ENCODE results near the gene USP36. TPM values are rescaled to one million over a fixed set of nuclear protein-coding genes. Genes with fewer than 3 reads are reported as not detected.

The USP36 gene
- total and polyA plus RNA-seq, 9 of the 15 experiments (the other 6 are each of a cell fraction or from before 2014, with no cell fraction given), result 6.4 to 72.8 (median 22.5) TPM

GRCh38 chr17:78852709-78853121 lies 12.1 kb upstream of the USP36 start (continued):
- TF ChIP-seq RAD21 (CRISPR knock-in tag; conservative IDR thresholded peaks at IDR 0.05 in 1 of 2, IDR thresholded peaks at IDR 0.05 in 1 of 2), result peak; percentile 52 to 82
- no peak for TF ChIP-seq FOXJ2 (tag; IDR thresholded peaks at IDR 0.05)
- peak; percentile 71 to 76 for TF ChIP-seq NRF1 (conservative IDR thresholded peaks at IDR 0.05 in 1 of 2, IDR thresholded peaks at IDR 0.05 in 1 of 2)
- no peak for TF ChIP-seq KLF16 (IDR thresholded peaks at IDR 0.05)
- TF ChIP-seq POLR2A (conservative IDR thresholded peaks at IDR 0.05), result no peak
- peak; percentile 27; the same call in 1 of the 2 replicates for TF ChIP-seq ATF6 (CRISPR knock-in tag; IDR thresholded peaks at IDR 0.05)
- TF ChIP-seq ZSCAN32 (CRISPR knock-in tag; IDR thresholded peaks at IDR 0.05), result no peak
- peak; percentile 59; the same call in 1 of the 2 replicates for TF ChIP-seq RB1 (IDR thresholded peaks at IDR 0.05; ENCODE audit: low read depth)
- 0 out of 2 replicates have a peak, but pooled peaks have one; percentile 30 for TF ChIP-seq ARID4B (CRISPR knock-in tag; IDR thresholded peaks at IDR 0.05)
- TF ChIP-seq STAG1 (CRISPR knock-in tag; IDR thresholded peaks at IDR 0.05; ENCODE audit: borderline replicate concordance), result peak; percentile 26; the same call in 1 of the 2 replicates
- TF ChIP-seq CTBP1 (IDR thresholded peaks at IDR 0.05; ENCODE audit: borderline replicate concordance), result peak; percentile 71; the same call in 1 of the 2 replicates
- peak; percentile 37; the same call in 1 of the 2 replicates for TF ChIP-seq ETV5 (CRISPR knock-in tag; IDR thresholded peaks at IDR 0.05; ENCODE audit: low read depth)
- 0 out of 2 replicates have a peak, but pooled peaks have one; percentile 1 for TF ChIP-seq ZNF512 (tag; IDR thresholded peaks at IDR 0.05)
- TF ChIP-seq FOXK2 (conservative IDR thresholded peaks at IDR 0.05 in 1 of 2, IDR thresholded peaks at IDR 0.05 in 1 of 2; ENCODE audit: low read depth in 2 of 2), result 0 out of 4 replicates have a peak, but pooled peaks of 1 of the 2 experiments have one; percentile 25
- TF ChIP-seq FOSL1 (tag; conservative IDR thresholded peaks at IDR 0.05), result 0 out of 2 replicates have a peak, but pooled peaks have one; percentile 24
- TF ChIP-seq SMC3 (conservative IDR thresholded peaks at IDR 0.05; ENCODE audit: insufficient read depth, low read depth, low read length), result 0 out of 2 replicates have a peak, but pooled peaks have one; percentile 35
- peak; percentile 75 to 83 (median 76) for TF ChIP-seq CTCF (IDR thresholded peaks at IDR 0.05 in 2 of 3, conservative IDR thresholded peaks at IDR 0.05 in 1 of 3; ENCODE audit: insufficient read depth in 2 of 3, low read depth in 1 of 3, low read length in 3 of 3)

All from K562 (cell line).